Mesothelial cell of epicardium (in vitro differentiated cells): Measurements from ENCODE around the gene HAGHL. TPM values are rescaled to one million over a fixed set of nuclear protein-coding genes. Genes with fewer than 3 reads are reported as not detected.

Experiments used
- DNase-seq, 2 experiments: peaks; one replicate each; pipeline ENCODE4 v3.0.0; 2021; ENCODE audit warnings: low spot score in 2 of 2; ENCODE audit not compliant: unreplicated experiment in 2 of 2
- H3K27ac Mint-ChIP-seq: 2 replicates; pipeline ENCODE4 v1.8.0; 2021; ENCODE audit warnings: mixed read lengths
- H3K27me3 Mint-ChIP-seq: 2 replicates; pipeline ENCODE4 v1.8.0; 2021; ENCODE audit warnings: low read depth, mixed read lengths
- H3K36me3 Mint-ChIP-seq: 2 replicates; pipeline ENCODE4 v1.8.0; 2021; ENCODE audit warnings: mixed read lengths
- H3K4me1 Mint-ChIP-seq: 2 replicates; pipeline ENCODE4 v1.8.0; 2021; ENCODE audit warnings: mixed read lengths
- H3K4me3 Mint-ChIP-seq: 2 replicates; pipeline ENCODE4 v1.8.0; 2021; ENCODE audit warnings: mild to moderate bottlenecking, moderate library complexity, mixed read lengths
- H3K9me3 Mint-ChIP-seq: 2 replicates; pipeline ENCODE4 v1.8.0; 2021; ENCODE audit warnings: mixed read lengths
- total RNA-seq: library from RNA; stranded (reverse); gene quantifications from 3 replicates; pipeline ENCODE4 v1.2.1, GENCODE V29; 2021
- TF ChIP-seq, protein P1 (sequence below): fragments of 200-600 bp; sonication (generic); IDR thresholded peaks from one replicate; pipeline ENCODE4 v1.5.0; 2021; ENCODE audit warnings: antibody characterized with exemption; ENCODE audit not compliant: unreplicated experiment

The HAGHL gene
- total RNA-seq, 1 donor from 2014 or later: 6.4 TPM

DNA sequence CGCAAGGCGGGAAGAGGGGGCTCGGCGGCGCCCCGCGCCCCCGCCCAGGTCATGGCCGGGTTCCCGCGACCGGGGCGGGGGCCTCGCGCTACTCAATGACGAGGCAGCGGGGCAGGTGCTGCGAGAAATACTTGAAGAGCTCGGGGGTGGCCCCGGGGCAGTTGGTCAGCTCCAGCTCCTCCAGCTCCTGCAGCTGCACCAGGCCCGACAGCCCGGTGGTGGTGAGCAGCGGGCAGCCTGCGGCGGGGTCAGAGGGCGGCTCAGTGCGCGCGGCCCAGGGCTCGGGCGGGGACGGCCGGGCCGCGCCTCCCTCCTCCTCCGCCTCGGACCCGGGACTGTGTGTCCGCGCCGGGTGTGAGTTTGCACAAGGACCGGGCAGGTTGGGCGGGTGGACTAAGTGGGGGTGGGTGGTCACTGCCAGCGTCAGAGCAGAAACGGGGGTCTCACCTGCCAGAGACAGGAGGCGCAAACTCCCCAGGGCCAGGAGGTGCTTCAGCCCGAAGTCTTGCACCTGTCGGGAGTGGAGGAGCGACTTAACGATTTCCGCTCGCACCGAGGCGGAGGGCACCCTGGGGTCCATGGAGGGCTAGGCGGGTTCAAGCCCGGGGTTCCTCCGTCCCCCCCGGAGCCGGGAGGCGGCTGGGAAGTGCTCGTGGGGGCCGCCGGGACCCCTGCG lies 32.6 kb upstream of the HAGHL start:
- DNase-seq: no peak
- H3K27ac Mint-ChIP-seq: no peak overlapping the region
- H3K27me3 Mint-ChIP-seq: peaks cover 80% of the 10 kb centered on the region
- peak overlapping the region; percentile 28 for H3K4me3 Mint-ChIP-seq
- H3K36me3 Mint-ChIP-seq: no peaks in the 10 kb centered on the region
- H3K4me1 Mint-ChIP-seq: peaks cover 12% of the 10 kb centered on the region
- TF ChIP-seq, protein P1, sequence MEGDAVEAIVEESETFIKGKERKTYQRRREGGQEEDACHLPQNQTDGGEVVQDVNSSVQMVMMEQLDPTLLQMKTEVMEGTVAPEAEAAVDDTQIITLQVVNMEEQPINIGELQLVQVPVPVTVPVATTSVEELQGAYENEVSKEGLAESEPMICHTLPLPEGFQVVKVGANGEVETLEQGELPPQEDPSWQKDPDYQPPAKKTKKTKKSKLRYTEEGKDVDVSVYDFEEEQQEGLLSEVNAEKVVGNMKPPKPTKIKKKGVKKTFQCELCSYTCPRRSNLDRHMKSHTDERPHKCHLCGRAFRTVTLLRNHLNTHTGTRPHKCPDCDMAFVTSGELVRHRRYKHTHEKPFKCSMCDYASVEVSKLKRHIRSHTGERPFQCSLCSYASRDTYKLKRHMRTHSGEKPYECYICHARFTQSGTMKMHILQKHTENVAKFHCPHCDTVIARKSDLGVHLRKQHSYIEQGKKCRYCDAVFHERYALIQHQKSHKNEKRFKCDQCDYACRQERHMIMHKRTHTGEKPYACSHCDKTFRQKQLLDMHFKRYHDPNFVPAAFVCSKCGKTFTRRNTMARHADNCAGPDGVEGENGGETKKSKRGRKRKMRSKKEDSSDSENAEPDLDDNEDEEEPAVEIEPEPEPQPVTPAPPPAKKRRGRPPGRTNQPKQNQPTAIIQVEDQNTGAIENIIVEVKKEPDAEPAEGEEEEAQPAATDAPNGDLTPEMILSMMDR: no peak
- no peaks in the 10 kb centered on the region for H3K9me3 Mint-ChIP-seq

DNA sequence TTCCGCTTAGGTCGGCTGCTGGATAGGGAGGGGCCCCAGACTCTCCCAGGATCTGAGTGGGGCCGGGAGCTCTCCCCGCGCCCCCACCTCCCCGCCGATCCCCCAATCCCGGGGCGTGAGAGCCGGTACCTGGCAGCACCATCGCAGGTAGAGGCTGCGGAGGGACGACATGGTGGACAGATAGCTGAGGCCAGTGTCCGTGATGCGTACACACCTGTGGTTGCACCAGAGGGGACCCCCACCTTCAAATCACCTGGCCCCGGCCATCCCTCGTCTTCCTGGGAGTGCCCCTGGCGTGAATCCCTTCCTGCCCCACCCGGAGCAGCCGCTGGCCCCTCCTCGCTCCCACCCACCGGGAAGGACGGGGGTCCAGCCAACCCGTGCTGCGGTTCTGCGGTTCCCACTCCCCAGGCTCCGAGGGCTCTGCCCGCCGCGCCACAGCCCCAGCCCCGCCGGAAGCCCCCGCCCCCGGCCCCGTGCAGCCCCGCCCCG lies 32.0 kb upstream of the HAGHL start:
- Mint-ChIP-seq H3K27ac (no peak overlapping the region), H3K9me3 (no peaks in the 10 kb centered on the region), H3K36me3 (no peaks in the 10 kb centered on the region), H3K4me1 (peaks cover 6% of the 10 kb centered on the region), H3K4me3 (no peak overlapping the region), H3K27me3 (peaks cover 86% of the 10 kb centered on the region)
- TF ChIP-seq, protein P1: no peak
- DNase-seq: no peak

DNA sequence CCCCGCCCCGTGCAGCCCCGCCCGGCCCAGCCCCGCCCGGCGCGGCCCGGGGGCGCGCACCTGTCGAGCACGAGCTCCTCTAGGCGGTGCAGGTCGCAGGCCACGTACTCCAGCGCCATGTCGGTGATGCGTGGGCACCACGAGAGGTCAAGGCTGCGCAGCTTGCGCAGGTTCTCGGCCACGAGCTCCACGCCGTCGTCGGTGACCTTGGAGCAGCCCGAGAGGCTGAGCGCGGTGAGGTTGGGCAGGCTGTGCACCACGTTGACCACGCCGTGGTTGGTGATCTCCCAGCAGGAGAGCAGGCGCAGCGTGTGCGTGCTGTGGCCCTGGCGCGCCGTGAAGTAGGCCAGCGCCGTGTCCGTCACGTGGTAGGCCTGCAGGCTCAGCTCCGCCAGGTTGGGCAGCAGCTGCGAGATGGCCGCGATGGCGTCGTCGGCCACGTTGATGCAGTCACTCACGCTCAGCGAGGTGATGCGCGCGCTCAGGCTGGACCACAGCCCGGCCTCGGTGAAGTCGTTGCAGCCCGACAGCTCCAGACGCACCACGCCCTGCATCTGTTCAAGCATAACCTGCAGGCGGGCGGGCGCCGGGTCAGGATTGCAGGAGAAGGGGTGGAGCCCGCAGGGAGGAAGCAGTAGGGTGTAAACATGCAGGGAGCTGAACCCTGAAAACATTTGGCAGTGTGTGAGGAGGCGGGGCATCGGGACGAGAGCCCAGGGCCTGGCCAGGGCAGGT lies 31.4 kb upstream of the HAGHL start:
- peaks cover 90% of the 10 kb centered on the region for H3K27me3 Mint-ChIP-seq
- H3K4me1 Mint-ChIP-seq: peaks cover 5% of the 10 kb centered on the region
- H3K36me3 Mint-ChIP-seq: no peaks in the 10 kb centered on the region
- TF ChIP-seq, protein P1: no peak
- H3K9me3 Mint-ChIP-seq: no peaks in the 10 kb centered on the region
- no peak for DNase-seq
- no peak overlapping the region for H3K27ac Mint-ChIP-seq
- peak overlapping the region; percentile 31 for H3K4me3 Mint-ChIP-seq

DNA sequence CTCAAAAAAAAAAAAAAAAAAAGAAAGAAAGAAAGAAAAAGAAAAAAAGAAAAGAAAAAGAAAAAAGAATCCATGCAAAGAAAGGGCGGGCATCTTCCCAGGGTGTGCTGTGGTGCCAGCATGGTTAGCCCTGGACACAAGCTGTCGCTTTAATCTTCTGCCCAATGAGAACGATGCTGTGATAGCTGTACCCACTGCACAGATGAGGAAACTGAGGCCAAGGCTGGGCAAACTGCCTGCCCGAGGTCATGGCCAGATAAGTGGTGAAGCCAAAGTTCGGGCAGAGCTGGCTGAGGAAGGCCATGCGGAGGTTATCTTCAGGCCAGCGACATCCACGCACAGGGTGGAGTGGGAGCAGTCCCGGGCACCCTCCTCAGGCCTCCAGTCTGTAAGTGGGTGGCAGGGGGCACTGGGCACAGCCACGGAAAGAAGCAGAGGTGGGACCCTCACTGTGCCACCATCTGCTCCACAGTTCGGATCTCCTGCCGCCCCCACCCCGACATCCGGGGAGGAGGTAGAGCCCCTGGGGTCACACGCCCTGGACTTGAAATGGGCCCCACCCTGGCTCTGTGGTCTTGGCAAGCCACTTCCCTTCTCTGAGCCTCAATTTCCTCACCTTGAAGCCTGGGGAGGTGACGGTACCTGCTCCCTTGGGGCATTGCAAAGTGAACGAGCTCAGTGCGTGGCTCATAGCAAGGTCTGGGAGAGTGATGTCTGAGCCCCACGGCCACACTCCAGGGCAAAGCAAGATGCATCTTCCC lies 27.8 kb upstream of the HAGHL start:
- no peak overlapping the region for H3K4me3 Mint-ChIP-seq
- H3K4me1 Mint-ChIP-seq: peaks cover 5% of the 10 kb centered on the region
- H3K9me3 Mint-ChIP-seq: no peaks in the 10 kb centered on the region
- TF ChIP-seq, protein P1: no peak
- H3K27ac Mint-ChIP-seq: no peak overlapping the region
- no peak for DNase-seq
- no peaks in the 10 kb centered on the region for H3K36me3 Mint-ChIP-seq
- peaks cover 93% of the 10 kb centered on the region for H3K27me3 Mint-ChIP-seq

DNA sequence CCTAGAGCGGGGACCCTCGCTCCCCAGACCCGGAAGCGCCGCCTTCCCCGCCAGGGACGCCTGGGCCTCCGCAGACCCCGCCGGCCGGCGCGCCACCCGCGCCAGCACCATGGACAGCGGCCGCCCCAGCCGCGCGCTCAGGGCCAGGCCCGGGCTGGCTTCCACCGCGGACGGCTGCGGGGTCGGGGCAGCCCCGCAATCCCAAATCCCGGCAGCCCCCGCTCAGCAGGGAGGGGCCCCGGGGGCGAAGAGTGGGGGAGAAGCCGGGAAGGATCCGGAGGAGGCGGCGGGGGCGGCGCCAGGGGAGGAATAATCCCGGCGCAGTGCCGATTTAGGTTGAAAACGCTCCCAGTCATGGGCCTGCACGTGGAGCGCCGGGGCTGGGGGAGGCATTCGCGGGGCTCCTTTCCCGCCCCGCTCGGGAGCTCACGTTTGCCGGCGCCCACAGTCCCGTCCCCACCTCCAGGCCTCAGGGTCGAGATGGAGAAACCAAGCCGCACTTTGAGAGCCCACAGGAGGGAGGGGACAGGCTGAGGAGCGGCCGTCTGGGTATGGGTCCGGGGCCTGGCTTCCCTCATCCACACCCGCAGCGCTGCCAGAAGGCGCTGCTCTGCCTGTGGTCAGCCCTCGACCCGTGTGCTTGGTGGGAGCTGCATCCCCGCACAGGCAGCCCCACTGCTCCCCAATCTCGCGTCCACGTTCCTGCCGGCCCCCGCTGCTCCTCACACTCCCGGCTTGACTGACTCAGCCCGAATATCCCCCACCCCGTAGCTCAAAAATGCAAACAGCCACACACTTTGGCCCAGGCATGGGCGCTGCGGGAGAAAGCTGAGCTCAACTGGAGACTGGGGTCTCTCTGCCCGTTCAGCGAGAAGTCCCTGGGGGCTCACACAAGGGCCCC lies 26.0 kb upstream of the HAGHL start:
- H3K9me3 Mint-ChIP-seq: no peaks in the 10 kb centered on the region
- no peak overlapping the region for H3K4me3 Mint-ChIP-seq
- H3K4me1 Mint-ChIP-seq: no peaks in the 10 kb centered on the region
- peaks cover 85% of the 10 kb centered on the region for H3K27me3 Mint-ChIP-seq
- TF ChIP-seq, protein P1: no peak
- no peaks in the 10 kb centered on the region for H3K36me3 Mint-ChIP-seq
- no peak overlapping the region for H3K27ac Mint-ChIP-seq
- DNase-seq: peak; percentile 69 to 87
